IgD-negative memory B cell (primary cell): Measurements from ENCODE around the gene VGLL1. TPM values are rescaled to one million over a fixed set of nuclear protein-coding genes. Genes with fewer than 3 reads are reported as not detected.
A peak's percentile ranks its signal among the peaks of the same experiment; 100 is the strongest.

Experiments used
- H3K27ac Mint-ChIP-seq, 3 donors: one replicate each; pipeline ENCODE4 v1.8.0; 2020 to 2022; ENCODE audit warnings: mild to moderate bottlenecking in 3 of 3, mixed read lengths in 3 of 3, moderate library complexity in 1 of 3
- H3K27me3 Mint-ChIP-seq: one replicate; pipeline ENCODE4 v1.8.0; 2021; ENCODE audit warnings: mixed read lengths
- H3K36me3 Mint-ChIP-seq: one replicate; pipeline ENCODE4 v1.8.0; 2020; ENCODE audit warnings: mild to moderate bottlenecking, mixed read lengths
- H3K4me1 Mint-ChIP-seq, 3 donors: one replicate each; pipeline ENCODE4 v1.8.0; 2020 to 2022; ENCODE audit warnings: mixed read lengths in 3 of 3, mild to moderate bottlenecking in 1 of 3
- H3K4me3 Mint-ChIP-seq, 4 donors: one replicate each; pipeline ENCODE4 v1.8.0; 2020 to 2022; ENCODE audit warnings: mild to moderate bottlenecking in 4 of 4, mixed read lengths in 4 of 4, moderate library complexity in 3 of 4
- H3K9me3 Mint-ChIP-seq, 3 donors: one replicate each; pipeline ENCODE4 v1.8.0; 2020 to 2021; ENCODE audit warnings: mixed read lengths in 3 of 3, mild to moderate bottlenecking in 1 of 3
- polyA plus RNA-seq: library from polyadenylated mRNA; unstranded; fragments of 300-500 nt; fragmentation: Illumina TruSeq; gene quantifications from one replicate; pipeline ENCODE4 v1.2.3, GENCODE V29; 2021

VGLL1 gene
- polyA plus RNA-seq, 1 donor from 2014 or later: not detected

- H3K4me3 Mint-ChIP-seq: no peak overlapping the region
- no peaks in the 10 kb centered on the region for H3K4me1 Mint-ChIP-seq
- H3K9me3 Mint-ChIP-seq: no peaks in the 10 kb centered on the region
- no peak overlapping the region for H3K27ac Mint-ChIP-seq
- H3K27me3 Mint-ChIP-seq: peaks cover 9% of the 10 kb centered on the region
- H3K36me3 Mint-ChIP-seq: no peaks in the 10 kb centered on the region
Measured at GRCh38 chrX:136534131-136534530, 2.1 kb downstream of the VGLL1 start.

GRCh38 chrX:136538811-136539210 lies 6.8 kb downstream of the VGLL1 start:
- H3K4me3 Mint-ChIP-seq: no peak overlapping the region
- no peaks in the 10 kb centered on the region for H3K4me1 Mint-ChIP-seq
- H3K27ac Mint-ChIP-seq: no peak overlapping the region
- no peaks in the 10 kb centered on the region for H3K36me3 Mint-ChIP-seq
- H3K27me3 Mint-ChIP-seq: peaks cover 7% of the 10 kb centered on the region
- H3K9me3 Mint-ChIP-seq: no peaks in the 10 kb centered on the region

DNA sequence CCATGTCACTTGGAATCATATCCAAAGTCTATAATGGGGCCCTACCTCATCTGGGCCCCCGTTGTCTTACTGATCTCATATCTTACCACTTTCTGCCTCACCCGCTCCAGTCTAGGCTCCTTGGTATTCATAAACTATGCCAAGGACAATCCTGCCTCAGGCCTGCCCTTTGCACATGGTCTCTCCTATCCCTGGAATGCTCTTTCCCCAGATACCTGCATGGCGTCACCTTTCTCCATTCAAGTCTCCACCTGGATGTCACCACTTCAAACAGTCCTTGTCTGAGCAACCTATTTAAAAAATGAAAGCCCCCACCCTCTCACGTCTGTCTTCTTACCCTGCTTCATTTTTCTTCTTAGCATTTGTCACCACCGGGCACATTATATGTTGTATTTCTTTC lies 8.2 kb downstream of the VGLL1 start:
- Mint-ChIP-seq H3K27ac (no peak overlapping the region), H3K36me3 (no peaks in the 10 kb centered on the region), H3K4me3 (no peak overlapping the region), H3K9me3 (no peaks in the 10 kb centered on the region), H3K27me3 (peaks cover 5% of the 10 kb centered on the region), H3K4me1 (no peaks in the 10 kb centered on the region)

DNA sequence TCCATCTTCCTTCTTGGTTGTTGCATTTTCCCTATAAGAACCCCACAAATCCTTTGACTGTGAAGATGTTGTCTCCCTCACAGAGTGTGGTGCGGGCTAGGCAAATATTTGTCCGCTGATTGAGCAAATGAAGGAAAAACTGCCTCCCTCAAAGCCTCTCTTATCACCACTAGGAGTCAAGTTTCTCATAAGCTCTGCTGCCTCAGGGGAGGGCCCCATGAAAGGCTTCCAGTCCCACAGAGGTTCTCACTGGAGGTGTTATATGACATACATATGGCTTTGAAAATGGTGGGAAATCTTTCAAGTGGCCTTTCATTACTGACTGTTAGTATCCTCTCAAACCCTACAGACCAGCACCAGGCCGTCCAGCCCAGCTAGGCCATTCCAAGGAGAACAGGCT lies 9.3 kb downstream of the VGLL1 start:
- no peak overlapping the region for H3K27ac Mint-ChIP-seq
- H3K4me3 Mint-ChIP-seq: no peak overlapping the region
- H3K36me3 Mint-ChIP-seq: no peaks in the 10 kb centered on the region
- H3K27me3 Mint-ChIP-seq: peaks cover 5% of the 10 kb centered on the region
- H3K9me3 Mint-ChIP-seq: no peaks in the 10 kb centered on the region
- no peaks in the 10 kb centered on the region for H3K4me1 Mint-ChIP-seq

GRCh38 chrX:136542281-136542680 lies 10.3 kb downstream of the VGLL1 start:
- Mint-ChIP-seq H3K27me3 (peaks cover 5% of the 10 kb centered on the region), H3K9me3 (no peaks in the 10 kb centered on the region), H3K4me3 (no peak overlapping the region), H3K27ac (no peak overlapping the region), H3K4me1 (no peaks in the 10 kb centered on the region), H3K36me3 (no peaks in the 10 kb centered on the region)

DNA sequence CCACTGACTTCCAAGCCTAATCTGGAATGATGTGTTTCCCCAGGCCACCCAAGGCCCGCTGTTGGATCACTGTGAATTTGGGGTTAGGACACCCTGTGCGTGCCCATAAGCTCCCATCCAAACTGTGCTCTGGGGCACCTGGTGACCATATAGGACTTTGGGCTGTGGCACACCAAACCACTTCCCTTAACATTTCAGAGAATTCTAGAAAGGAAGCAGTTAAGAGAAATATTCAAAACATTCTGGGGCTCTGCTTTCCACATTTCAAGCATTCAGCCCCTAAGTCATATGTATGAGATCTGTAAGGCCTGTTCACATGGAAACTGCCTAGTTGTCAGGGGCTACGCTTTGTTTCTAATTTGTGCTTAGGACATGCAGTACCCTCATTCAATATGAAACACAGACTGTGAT lies 14.4 kb downstream of the VGLL1 start:
- Mint-ChIP-seq H3K36me3 (no peaks in the 10 kb centered on the region), H3K4me1 (no peaks in the 10 kb centered on the region), H3K9me3 (no peaks in the 10 kb centered on the region), H3K4me3 (no peak overlapping the region), H3K27me3 (peaks cover under 1% of the 10 kb centered on the region), H3K27ac (no peak overlapping the region)

- H3K4me1 Mint-ChIP-seq: no peaks in the 10 kb centered on the region
- no peaks in the 10 kb centered on the region for H3K9me3 Mint-ChIP-seq
- H3K27me3 Mint-ChIP-seq: peaks cover 3% of the 10 kb centered on the region
- peak overlapping the region in 1 of 3 donors; percentile 3 for H3K27ac Mint-ChIP-seq
- no peak overlapping the region for H3K4me3 Mint-ChIP-seq
- H3K36me3 Mint-ChIP-seq: no peaks in the 10 kb centered on the region
Measured at GRCh38 chrX:136549226-136549625, 17.2 kb downstream of the VGLL1 start.

GRCh38 chrX:136551410-136551809 lies 19.4 kb downstream of the VGLL1 start:
- no peaks in the 10 kb centered on the region for H3K4me1 Mint-ChIP-seq
- H3K27me3 Mint-ChIP-seq: peaks cover 3% of the 10 kb centered on the region
- no peaks in the 10 kb centered on the region for H3K36me3 Mint-ChIP-seq
- H3K9me3 Mint-ChIP-seq: no peaks in the 10 kb centered on the region
- H3K27ac Mint-ChIP-seq: no peak overlapping the region
- H3K4me3 Mint-ChIP-seq: no peak overlapping the region

- no peak overlapping the region for H3K27ac Mint-ChIP-seq
- peaks cover 3% of the 10 kb centered on the region for H3K27me3 Mint-ChIP-seq
- H3K9me3 Mint-ChIP-seq: no peaks in the 10 kb centered on the region
- no peaks in the 10 kb centered on the region for H3K4me1 Mint-ChIP-seq
- H3K4me3 Mint-ChIP-seq: no peak overlapping the region
- H3K36me3 Mint-ChIP-seq: no peaks in the 10 kb centered on the region
Measured at GRCh38 chrX:136555694-136556093, 23.7 kb downstream of the VGLL1 start.

- Mint-ChIP-seq H3K9me3 (no peaks in the 10 kb centered on the region), H3K4me1 (no peaks in the 10 kb centered on the region), H3K27ac (no peak overlapping the region), H3K36me3 (peaks cover 1% of the 10 kb centered on the region), H3K4me3 (no peak overlapping the region), H3K27me3 (peaks cover 2% of the 10 kb centered on the region)
Measured at GRCh38 chrX:136572030-136572429, 40.0 kb downstream of the VGLL1 start.

DNA sequence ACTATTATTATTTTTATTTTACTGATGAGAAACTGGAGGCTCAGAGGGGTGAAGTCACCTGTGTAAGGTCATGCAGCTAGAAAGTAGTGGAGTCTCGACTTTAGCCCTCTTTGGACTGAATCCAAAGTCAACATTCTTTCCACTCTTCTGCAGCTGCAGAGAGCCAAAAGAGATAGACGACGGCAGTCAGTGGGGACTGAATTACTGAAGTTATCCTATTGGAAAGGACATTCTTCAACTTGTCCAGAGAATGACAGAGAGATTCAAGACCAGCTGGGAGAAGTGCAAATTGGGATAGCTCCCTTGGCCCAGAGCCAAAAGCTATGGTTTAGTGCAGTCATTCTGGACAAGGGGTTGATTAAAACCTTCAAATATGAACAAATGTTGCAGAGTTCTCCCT lies 42.5 kb downstream of the VGLL1 start:
- peaks cover 2% of the 10 kb centered on the region for H3K27me3 Mint-ChIP-seq
- no peaks in the 10 kb centered on the region for H3K4me1 Mint-ChIP-seq
- H3K4me3 Mint-ChIP-seq: no peak overlapping the region
- no peaks in the 10 kb centered on the region for H3K9me3 Mint-ChIP-seq
- no peak overlapping the region for H3K27ac Mint-ChIP-seq
- peaks cover 1% of the 10 kb centered on the region for H3K36me3 Mint-ChIP-seq

DNA sequence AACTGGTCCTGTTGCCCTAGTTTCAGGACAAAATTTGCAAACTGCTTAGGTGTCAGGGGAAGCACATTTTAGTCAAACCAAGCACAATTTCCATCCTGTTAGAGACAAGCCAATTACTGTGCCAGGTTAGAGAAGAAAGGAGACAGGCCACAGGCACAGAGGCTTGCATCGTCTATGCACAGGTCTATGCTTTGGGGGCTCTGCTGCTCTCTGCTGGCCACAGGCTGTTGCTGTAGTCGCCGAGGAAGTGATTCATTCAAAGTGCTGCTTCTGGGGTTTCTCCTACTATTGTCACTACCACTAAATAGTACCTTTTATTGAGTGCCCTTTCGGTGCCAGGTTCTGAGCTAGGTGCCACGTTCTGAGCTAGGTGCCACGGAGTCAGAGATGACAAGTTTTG lies 45.5 kb downstream of the VGLL1 start:
- Mint-ChIP-seq H3K27ac (no peak overlapping the region), H3K36me3 (no peaks in the 10 kb centered on the region), H3K4me3 (no peak overlapping the region), H3K9me3 (no peaks in the 10 kb centered on the region), H3K27me3 (peaks cover 5% of the 10 kb centered on the region), H3K4me1 (no peaks in the 10 kb centered on the region)

DNA sequence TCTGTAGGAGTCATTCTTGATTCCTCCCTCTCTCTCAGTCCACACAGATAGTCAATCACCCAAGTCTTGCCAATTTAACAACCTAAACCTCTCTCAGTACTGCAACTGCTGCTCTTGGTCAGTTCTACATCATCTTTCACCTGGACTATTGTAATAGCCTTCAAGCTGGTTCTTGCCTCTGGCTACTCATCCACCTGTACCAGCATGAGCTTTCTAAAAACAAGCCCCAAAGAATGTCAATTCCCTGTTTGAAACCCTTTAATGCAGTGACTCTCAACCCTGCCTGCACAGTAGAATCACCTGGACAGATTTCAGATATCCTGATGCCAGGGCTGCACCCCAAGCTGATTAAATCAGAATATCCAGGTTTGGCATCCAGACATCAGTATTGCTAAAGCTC lies 48.3 kb downstream of the VGLL1 start:
- H3K4me3 Mint-ChIP-seq: no peak overlapping the region
- H3K27ac Mint-ChIP-seq: no peak overlapping the region
- H3K36me3 Mint-ChIP-seq: no peaks in the 10 kb centered on the region
- no peaks in the 10 kb centered on the region for H3K9me3 Mint-ChIP-seq
- peaks cover 4% of the 10 kb centered on the region for H3K27me3 Mint-ChIP-seq
- H3K4me1 Mint-ChIP-seq: peaks cover 0 to 3% (median 0%) of the 10 kb centered on the region in 3 donors

GRCh38 chrX:136582624-136583023 lies 50.6 kb downstream of the VGLL1 start:
- peaks cover 11% of the 10 kb centered on the region for H3K27me3 Mint-ChIP-seq
- no peak overlapping the region for H3K27ac Mint-ChIP-seq
- no peaks in the 10 kb centered on the region for H3K36me3 Mint-ChIP-seq
- H3K9me3 Mint-ChIP-seq: no peaks in the 10 kb centered on the region
- no peak overlapping the region for H3K4me3 Mint-ChIP-seq
- H3K4me1 Mint-ChIP-seq: peaks cover 0 to 5% (median 0%) of the 10 kb centered on the region in 3 donors

- H3K36me3 Mint-ChIP-seq: no peaks in the 10 kb centered on the region
- H3K4me1 Mint-ChIP-seq: peaks cover 0 to 8% (median 2%) of the 10 kb centered on the region in 3 donors
- H3K9me3 Mint-ChIP-seq: no peaks in the 10 kb centered on the region
- no peak overlapping the region for H3K27ac Mint-ChIP-seq
- H3K4me3 Mint-ChIP-seq: no peak overlapping the region
- peaks cover 11% of the 10 kb centered on the region for H3K27me3 Mint-ChIP-seq
Measured at GRCh38 chrX:136584545-136584944, 52.5 kb downstream of the VGLL1 start.

GRCh38 chrX:136585262-136585661 lies 53.2 kb downstream of the VGLL1 start:
- no peaks in the 10 kb centered on the region for H3K36me3 Mint-ChIP-seq
- H3K27ac Mint-ChIP-seq: no peak overlapping the region
- H3K4me1 Mint-ChIP-seq: peaks cover 0 to 8% (median 2%) of the 10 kb centered on the region in 3 donors
- H3K27me3 Mint-ChIP-seq: peaks cover 11% of the 10 kb centered on the region
- peak overlapping the region in 1 of 4 donors; percentile 20 for H3K4me3 Mint-ChIP-seq
- H3K9me3 Mint-ChIP-seq: no peaks in the 10 kb centered on the region

DNA sequence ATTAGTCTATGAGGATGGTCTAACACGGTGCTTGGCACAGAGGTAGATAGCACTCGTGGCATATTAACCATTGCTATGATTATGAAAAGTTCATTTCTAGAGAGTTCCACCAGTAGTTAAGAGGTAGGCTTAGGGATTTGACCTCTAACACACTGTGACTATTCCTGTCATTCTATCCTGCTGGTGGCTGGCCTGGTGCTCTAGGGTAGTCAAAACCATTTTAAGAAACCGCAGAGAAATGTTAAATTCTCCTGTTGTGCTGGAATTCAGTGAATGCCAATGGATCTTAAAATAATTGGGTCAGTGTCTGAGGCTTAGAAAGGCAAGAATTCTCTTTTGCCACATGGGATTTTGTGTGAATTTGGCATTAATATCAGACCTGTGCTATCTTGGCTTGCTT lies 53.9 kb downstream of the VGLL1 start:
- H3K27ac Mint-ChIP-seq: no peak overlapping the region
- H3K4me3 Mint-ChIP-seq: no peak overlapping the region
- H3K4me1 Mint-ChIP-seq: peaks cover 0 to 8% (median 2%) of the 10 kb centered on the region in 3 donors
- H3K27me3 Mint-ChIP-seq: peaks cover 11% of the 10 kb centered on the region
- H3K9me3 Mint-ChIP-seq: no peaks in the 10 kb centered on the region
- no peaks in the 10 kb centered on the region for H3K36me3 Mint-ChIP-seq
